GM18873 (cell line): ENCODE results near the gene SMG9.
"Not testable (repeated sequence)": the region's sequence is repeated elsewhere in the genome, so short reads cannot be mapped to it uniquely, and the experiment has no call there.

Source experiments
- ATAC-seq: cut with Tn5 transposase; IDR thresholded peaks from one replicate; pipeline ENCODE4 v1.9.1; 2021; ENCODE audit warnings: mild to moderate bottlenecking, moderate library complexity, moderate number of reproducible peaks; ENCODE audit not compliant: unreplicated experiment, low FRiP score

The SMG9 gene

DNA sequence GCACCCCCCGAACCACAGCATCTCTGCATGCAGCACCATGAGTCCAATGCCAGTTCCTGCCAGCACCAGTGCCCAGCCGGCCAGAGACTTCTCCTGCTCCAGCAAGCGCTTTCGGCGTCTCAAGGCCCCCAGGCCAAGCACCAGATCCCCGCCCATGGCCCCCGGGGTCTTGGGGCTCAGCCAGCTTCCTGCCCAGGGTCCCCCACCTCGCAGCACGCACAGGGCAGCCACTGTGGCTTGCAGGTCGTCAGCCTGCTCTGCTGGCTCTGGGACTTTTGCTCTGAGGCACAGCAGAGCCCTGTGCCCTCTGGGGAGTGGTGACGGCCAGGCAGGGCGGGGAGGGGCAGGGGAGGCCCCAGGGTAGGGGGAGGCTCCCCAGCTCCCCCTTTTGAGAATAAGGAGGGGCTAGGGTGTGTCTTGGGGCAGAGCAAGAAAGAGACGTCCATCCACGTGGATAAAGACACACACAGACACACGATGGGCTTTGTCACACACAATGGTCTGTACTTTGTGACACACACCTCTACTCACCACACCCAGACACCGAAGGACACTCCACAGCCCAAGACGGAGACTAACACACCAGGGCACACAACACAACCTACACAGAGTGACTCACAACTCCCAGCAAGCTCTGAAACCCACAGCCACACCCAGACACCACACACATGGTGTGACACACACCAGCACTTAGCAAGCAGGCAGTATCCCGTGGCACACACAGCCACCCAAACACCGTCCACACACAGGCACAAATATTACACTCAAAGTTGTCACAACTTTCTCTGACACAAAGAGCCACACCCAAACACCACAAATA is 26.2 kb upstream of the SMG9 start, which contains the start of gene KCNN4:
KCNN4 (minus strand) TSS at position 268 of the 820 bp plus-strand sequence; CDS start at position 156, 112 bp downstream.
- ATAC-seq, result no peak

DNA sequence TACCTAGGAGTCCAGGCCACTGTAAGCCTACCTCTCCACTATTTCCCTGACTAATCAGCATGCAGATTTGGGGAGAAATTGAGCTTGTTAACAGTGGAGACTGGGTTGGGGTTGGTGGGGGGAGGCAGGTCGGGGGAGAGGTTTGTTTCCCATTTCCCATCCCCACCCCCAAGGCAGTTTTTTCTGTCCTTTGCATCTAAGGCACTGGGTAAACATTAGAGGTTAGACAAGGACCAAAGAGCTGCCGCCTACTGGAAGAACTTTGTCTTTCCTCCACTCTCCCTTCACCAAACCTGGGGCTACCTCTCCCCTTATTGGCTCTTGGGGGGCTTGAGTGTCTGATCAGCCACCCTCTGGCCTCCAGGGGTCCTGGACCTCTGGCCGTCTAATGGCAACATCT is 25.1 kb upstream of the SMG9 start:
- ATAC-seq, result no peak

DNA sequence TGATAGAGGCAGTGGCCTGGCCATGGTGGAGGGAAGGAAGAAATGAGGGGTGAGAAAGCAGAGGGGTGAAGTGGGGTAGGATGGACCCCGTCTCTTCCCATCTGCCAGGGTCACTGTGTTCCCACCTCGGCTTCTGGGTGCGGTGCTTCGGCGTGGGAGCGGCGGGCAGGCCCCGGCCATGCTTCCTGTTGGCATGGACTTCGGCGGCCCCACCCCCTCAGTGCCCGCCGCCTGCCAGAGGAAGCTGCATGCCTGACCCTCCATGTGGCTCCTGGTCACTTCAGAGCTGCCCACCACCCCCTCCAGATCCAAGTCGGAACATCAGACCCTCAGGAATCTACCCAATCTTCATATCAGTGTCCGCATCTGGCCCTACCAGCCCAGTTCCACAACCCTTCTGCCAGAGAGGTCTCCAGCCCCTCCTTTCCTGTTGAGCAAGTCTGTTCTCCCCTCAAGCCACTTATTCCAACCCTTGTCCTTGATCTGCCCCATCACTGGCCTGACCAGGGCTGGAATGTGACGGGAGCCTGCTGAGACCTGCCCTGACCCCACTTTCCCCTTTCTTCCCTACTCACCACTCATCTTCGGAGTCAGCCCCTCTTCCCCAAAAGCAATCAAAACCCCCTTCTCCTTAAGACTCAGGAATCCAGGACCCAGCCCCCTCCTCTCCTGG is 24.5 kb upstream of the SMG9 start:
- ATAC-seq, result no peak

- no peak for ATAC-seq
Observed at GRCh38 chr19:43778651-43779050, 23.9 kb upstream of the SMG9 start.

- no peak for ATAC-seq
Observed at GRCh38 chr19:43777163-43777695, 22.5 kb upstream of the SMG9 start.

DNA sequence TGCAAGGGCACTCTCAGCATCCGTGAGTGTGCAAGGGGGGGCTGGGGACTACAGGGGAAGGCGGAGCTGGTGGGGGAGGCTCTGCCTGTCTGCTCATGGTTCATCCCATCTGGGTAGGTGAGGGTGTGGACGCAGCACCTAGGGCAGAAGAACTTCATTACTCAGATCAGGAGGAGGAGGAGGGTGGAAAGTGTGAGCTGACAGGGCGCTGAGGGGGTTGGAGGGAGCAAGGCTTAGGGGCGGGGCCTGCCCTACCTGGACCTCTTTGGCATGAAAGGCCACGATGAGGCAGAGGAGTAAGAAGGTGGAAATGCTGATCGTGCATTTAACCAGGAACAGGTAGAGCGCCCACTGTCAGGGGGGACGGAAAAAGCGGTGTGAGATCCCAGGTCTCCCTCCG is 21.5 kb upstream of the SMG9 start:
- ATAC-seq, result no peak

DNA sequence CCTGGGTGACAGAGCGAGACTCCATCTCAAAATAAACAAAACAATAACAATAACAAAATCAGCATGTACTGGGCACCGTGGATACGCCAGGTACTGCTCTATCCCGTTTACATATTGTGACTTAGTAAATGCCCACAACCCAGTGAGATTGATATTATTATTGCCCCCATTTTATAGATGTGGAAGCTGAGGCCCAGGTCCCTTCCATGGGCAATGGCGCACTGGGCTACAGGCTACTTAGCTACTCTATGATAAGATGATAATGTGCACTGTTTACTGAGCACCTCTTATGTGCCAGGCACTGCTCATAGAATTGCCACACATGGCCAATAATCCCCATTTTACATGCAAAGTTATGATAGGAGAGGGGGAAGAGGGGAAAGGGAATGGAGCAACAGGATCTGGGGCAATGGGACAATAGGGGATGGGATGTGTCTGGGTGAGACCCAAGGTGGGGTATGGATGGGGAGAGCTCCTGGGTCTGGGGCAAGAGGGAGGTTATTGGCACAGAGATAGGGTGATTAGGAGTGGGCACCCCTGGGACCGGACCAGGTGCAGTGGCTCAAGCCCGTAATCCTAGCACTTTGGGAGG is 20.6 kb upstream of the SMG9 start:
- no peak for ATAC-seq

DNA sequence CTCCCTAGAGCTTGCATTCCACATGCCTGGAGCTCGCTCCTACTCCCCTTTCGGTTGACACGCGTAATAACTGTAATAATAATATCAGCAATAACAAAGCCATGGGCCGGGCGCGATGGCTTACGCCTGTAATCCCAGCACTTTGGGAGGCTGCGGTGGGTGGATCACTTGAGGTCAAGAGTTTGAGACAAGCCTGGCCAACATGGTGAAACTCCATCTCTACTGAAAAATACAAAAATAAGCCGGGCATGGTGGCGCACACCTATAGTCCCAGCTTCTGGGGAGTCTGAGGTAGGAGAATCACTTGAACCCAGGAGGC is 20.1 kb upstream of the SMG9 start:
- not testable (repeated sequence) for ATAC-seq

DNA sequence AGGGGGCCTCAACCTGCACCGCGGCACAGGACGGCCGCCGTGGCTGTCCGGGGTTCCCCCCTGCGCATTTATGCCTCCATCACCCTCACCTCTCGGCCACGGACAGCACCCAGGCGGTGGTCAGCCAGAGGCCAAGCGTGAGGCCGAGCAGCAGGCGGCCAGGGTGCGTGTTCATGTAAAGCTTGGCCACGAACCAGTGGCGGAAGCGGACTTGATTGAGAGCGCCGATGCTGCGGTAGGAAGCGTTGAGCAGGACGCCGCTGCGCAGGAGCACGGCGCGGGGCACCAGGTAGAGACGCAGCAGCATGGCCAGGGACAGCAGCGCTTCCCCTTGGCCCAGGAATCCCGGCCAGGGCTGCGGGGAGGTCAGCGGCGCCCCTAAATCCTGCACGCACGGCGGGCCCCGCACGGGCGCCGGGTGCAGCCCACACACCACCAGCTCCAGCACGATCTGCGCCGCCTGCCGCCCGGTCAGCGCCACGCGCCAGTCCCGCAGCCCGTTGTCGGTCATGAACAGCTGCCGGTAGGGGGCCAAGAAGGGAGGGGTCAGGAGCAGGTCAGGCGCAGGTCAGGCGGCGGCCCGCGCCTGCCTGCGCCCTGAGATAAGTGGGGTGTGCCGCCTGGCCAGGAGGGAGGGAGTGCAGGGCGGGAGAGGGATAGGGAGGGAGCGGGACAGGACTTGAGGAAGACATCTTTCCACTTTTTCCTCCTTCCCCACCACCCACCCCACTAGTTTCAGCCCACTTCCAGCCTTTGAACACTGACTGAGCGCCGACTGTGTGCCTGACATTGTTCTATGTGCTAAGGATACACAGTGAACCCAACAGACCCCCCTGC is 19.6 kb upstream of the SMG9 start:
- no peak for ATAC-seq

DNA sequence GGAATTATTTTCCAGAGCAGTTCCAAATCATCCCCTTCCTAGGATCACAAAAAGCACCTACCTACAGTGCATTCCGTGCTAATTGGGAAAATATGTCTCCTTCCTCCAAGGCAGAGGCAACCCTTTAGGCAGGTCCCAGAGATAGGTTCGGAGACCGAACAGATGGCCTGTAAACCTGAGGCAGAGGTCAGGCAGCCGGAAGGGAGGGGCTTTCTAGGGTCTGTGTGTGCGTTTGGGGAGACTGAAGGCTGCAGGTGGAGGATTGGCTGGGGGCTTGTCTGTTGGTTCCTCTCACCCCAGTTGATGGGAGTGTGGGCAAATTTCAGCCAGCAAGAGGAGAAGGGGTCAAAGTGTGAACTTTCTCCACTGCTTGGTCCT is 19.0 kb upstream of the SMG9 start:
- ATAC-seq, result no peak

DNA sequence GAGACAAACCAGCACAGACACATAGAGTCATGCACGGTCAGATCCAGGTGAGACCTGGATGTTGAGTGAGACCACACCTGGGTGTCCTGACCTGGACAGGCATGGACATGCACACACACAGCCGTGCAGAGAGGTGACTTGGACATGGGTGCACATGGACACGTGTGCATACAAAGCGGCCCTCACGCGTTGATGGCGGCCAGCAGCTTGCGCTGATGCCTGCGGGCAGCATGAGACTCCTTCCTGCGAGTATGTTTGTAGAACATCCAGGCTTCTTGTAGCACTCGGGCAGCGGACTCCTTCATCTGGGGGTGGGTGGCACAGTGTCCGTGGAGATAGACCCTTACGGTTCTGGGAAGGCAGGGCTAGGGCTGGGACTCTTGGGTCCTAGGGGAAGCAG is 14.5 kb upstream of the SMG9 start:
- ATAC-seq, result no peak

DNA sequence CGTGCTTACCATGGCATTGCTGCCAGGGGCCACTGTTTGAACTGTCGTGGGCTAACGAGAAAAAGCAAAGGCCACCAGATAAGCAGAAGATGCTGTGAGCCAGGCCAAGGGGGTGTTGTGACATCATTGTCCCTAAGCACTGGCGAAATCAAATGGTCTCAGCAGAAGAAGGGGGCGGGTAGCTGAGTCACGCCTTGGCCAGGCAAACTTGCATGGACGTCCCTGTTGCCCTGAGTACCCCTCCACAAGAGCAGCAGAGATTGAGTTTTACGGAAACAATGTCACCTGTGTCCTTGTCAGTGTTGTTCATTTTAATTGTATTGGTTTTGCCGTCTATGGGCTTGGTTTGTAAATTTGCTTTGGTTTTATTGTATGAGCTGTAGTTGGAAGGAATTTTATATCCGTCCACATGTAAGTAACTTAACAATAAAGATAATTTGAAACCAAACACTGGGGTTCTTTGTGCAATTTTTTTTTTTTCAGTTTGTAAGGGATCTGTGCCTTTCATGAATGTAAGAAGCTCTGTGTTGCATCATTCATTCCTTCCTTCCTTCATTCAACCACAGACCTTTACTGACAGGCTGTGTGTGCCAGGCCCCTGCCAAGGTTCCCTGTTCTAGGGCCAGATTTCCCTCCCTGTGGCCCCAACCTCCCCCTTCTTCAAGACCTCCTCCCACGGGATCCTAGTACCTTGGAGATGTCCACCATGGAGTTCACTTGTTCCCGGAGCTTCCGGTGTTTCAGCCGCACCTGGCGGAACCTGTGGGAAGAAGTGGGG is 13.7 kb upstream of the SMG9 start:
- no peak for ATAC-seq

- no peak for ATAC-seq
Observed at GRCh38 chr19:43767818-43768217, 13.1 kb upstream of the SMG9 start.

GRCh38 chr19:43767316-43767715 is 12.6 kb upstream of the SMG9 start:
- ATAC-seq, result no peak

GRCh38 chr19:43766755-43767043 is 11.9 kb upstream of the SMG9 start:
- no peak for ATAC-seq

DNA sequence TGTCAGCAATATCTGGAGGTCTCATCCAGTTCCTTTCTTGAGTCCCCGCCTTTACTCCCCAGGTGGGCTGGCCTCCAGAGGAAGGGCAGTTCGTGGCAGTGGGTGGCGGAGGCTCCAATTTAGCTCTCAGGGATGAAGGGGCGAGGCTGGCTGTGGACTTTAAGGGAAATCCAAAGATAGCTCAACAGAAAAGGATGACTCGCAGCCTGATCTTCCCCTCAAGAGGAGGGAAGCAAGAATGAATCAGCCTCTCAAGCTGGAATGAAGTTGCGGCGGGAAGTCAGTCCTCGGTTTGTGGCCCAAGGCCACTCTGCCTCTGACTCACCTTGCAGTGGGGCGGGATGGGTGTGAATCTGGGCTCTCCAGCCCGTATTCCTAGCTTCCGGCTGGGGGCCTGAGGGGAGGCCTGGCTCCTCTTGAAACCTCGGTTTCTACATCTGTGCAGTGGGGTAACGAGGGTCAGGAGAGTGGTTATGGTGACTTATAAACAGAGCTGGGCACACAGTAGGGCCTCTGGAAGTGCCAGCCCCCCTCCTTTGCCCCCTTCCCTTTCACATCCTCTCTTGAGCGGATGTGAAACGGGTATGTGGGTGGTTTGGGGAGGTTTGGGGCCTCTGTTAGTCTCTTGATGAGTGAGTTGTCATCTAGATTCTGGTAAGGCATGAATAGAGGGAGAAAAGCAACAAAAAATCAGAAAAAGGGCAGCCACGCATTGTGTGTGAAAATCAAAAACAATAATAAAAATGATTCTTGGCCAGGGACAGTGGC is 10.5 kb upstream of the SMG9 start:
- ATAC-seq, result peak; percentile 64

GRCh38 chr19:43764684-43765083 is 9.9 kb upstream of the SMG9 start:
- ATAC-seq, result not testable (repeated sequence)

DNA sequence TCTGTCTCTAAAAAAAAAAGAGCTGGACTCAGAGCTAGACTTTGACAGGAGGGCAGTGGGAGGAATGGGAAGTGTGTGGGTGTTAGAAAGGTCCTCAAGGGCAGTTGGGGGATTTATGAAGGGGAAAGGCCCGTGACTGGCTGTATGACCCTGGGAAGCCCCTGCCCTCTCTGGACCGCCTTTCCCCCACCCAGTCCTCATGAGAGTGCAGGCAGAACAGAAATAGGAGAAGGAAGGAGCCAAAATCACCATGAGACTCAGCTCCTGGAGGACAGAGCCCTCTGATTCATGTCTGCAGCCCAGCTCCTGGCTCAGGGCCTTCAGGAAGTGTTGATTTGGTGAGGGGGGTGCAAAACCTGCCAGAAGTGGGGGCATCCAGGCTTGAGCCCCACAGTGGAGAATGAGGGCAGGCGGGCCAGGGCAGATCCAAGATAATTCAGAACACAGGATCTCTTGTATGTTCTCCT is 8.7 kb upstream of the SMG9 start:
- no peak for ATAC-seq

DNA sequence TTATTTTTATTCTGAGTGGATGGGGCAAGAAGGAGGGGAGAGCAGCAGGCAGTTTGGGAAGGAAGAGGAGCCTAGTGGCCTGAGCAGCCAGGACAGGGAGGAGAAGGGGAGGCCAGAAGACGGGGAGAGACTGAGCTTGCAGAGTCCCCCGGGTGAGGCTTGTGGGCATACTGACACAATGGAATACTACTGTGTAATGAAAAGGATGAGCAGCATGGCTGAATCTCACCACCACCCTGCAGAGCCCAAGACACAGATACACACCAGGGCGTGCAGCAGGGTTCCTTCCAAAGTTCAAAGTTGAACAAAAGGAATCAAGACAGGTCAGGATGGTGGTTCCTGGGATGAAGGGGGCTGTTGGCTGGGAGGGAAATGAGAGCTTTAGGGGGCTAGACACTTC is 8.1 kb upstream of the SMG9 start:
- ATAC-seq, result no peak
